Fibroblast of mammary gland (primary cell): Measurements from ENCODE around the gene AMBRA1.

Source experiments
- DNase-seq: peaks from one replicate; pipeline ENCODE4 v3.0.0-alpha.2; 2010; ENCODE audit warnings: low read depth
- H3K4me3 ChIP-seq: 2 replicates; pipeline ENCODE4 v1.5.1; 2011; ENCODE audit warnings: low read depth, mild to moderate bottlenecking, low read length, moderate library complexity; ENCODE audit not compliant: control insufficient read depth
- CTCF ChIP-seq: conservative IDR thresholded peaks from 2 replicates; pipeline ENCODE4 v1.5.1; 2011; ENCODE audit warnings: low read depth, low read length, inconsistent platforms; ENCODE audit not compliant: control insufficient read depth, insufficient read depth

AMBRA1 gene

DNA sequence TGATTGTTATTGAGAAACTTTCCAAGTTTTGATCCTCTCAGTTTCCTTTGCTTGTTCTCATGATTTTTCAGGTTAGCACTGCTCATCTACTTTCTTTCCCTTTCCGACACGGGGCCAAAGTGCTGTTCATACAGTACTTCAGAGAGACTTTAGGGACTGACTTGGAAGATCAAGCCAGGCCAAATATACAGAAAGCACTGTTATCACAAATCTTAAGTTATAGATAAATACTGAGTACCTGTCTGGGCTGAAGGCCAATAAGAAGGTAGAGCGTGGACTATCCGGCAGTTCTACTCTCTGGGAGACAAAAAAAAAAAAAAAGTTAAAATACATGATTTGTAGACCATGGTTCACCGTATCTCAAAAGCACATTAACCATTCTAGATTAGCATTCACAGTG, 46.2 kb downstream of the AMBRA1 start:
- no peak for DNase-seq
- TF ChIP-seq CTCF, result no peak
- H3K4me3 ChIP-seq, result no peak overlapping the region

DNA sequence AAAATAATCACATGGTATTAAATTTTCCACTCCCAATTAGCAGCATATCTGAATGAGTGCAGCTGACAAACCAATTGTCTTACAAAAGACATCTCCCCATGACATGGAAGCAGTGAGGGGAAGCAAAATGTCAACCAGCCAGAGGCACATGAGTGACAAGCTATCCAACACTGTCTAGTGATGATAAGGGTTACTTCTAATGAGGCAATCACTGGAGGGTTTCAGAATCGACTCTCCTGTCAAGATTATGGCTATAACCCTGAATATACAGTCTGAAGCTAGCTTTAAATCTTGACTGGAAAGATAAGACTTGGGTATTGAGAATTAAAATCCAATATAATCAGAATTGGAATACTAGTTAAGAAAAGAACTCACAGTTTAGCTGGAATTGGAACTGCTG, 50.3 kb downstream of the AMBRA1 start:
- no peak overlapping the region for H3K4me3 ChIP-seq
- no peak for TF ChIP-seq CTCF
- no peak for DNase-seq

DNA sequence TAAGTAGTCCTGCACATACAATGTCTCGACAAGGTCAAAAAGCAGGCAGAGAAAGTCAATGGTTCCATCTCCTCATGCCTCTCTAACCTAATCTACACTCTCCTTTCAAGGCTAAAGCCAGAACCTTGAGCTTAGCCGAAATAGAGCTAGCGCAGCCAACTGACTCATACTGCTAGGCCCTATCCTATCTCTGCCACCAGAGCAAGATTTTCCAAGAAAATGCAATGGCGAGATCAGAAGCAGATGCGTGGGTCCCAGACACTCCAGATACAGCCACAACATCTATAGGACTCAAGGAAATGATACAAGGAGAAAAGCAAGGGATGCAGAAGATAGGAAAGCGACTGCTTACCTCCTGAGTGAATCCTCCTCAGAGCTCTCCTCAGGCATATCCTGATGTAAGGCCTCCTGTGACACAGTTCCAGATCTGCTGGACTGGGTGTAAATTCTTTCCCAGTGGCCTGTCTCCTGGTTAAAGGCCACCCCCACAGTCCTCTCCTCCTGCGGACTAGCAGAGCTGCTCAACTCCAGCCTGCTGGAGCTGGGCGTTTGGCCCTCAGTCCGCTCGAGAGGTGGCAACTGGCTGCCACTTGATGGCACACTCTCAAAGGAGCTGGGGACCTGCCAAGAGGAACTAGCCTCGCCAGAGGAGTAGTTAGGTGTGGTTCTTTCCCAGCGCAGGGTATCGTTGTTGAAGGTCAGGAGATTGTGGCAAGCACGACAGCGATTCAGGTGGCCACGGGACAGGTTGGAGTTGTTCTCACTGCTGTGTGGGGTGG, 52.0 kb downstream of the AMBRA1 start:
- no peak for DNase-seq
- no peak for TF ChIP-seq CTCF
- no peak overlapping the region for H3K4me3 ChIP-seq

DNA sequence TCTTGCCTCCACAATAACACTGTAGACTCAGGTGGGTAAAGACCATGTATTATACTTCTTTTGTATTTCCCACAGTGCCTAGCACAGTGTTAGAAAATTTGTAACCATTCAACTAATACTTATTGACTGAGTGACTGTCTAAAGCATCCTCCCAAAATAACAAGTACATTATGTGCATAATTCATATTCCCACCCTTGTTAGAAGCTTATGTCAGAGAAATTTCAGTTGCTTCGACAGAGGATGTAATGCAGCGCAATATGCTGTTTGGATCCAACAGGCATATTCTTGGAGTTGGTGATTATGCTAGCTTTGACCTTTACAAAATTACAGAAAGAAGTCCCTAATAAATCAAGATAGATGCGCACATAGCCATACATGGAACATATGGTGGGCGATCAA, 53.0 kb downstream of the AMBRA1 start:
- no peak for TF ChIP-seq CTCF
- DNase-seq, result no peak
- H3K4me3 ChIP-seq, result no peak overlapping the region

DNA sequence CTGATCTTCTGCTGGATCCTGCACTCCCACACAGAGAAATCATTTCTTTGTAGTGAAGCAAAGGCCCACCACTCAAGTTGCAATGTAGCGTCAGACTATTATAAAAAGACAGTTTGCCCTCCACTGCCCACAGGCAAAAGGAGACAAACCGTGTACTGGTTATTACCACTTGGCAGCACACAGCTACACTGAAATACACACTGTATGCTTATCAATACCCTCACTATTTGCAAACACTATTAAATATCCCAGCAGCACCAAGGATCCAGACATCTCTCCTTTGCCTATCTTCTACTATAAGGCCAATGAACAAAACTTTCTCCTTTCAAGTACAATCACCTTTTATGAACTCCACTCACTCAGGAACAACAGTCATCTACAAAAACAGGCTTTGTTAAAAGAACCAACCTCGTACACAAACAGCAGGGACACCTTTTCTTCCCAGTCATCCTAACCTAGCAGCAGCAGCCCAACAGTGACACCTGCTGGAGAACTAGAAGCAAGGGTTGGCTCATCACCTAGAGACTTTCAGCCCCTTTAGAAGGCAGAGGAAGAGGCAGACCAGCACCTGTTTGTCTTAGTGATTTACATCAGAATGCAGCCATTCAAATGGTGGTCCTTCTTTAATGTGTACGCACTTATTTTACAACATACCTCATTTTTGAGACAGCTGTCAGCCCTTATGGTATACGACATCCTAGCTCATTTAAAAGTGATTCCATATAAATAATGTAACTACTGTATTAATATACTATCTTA, 56.1 kb downstream of the AMBRA1 start:
- DNase-seq, result peak; percentile 74
- TF ChIP-seq CTCF, result peak; percentile 99
- no peak overlapping the region for H3K4me3 ChIP-seq

DNA sequence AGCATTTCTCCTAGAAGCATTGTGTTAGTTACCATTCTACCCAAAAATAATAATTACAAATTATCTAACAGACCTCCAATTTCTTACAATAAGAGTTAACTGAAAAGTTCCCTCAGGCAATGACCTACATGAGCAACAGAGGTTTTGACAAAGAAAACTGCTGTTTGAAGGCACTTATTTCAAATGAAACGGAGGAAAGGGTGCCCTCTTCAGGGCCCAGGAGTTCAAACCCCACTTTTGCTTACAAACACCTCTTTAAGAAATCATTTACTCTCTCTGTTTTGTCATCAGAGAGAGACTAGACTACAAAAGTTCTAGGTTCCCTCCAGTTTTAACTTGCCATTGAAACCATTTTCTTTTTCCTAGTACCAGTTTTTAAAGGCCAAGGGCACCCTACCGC, 56.7 kb downstream of the AMBRA1 start:
- H3K4me3 ChIP-seq, result no peak overlapping the region
- no peak for DNase-seq
- TF ChIP-seq CTCF, result peak; percentile 21
